CD4-positive, alpha-beta T cell treated with Interleukin-1 beta for 1 hour (primary cell): ENCODE results near the gene SIGLEC1.

ENCODE experiments used
- DNase-seq, 2 donors: peaks; one replicate each; pipeline ENCODE4 v3.0.0-alpha.2; 2020 to 2022

Gene SIGLEC1

GRCh38 chr20:3744037-3744436, 31.6 kb upstream of the SIGLEC1 start:
- no peak for DNase-seq

- no peak for DNase-seq
Observed at GRCh38 chr20:3743251-3743650, 30.9 kb upstream of the SIGLEC1 start.

GRCh38 chr20:3741836-3742458, 29.5 kb upstream of the SIGLEC1 start:
- no peak for DNase-seq

- DNase-seq = no peak
Observed at GRCh38 chr20:3740615-3741301, 28.4 kb upstream of the SIGLEC1 start.

GRCh38 chr20:3739926-3740451, 27.6 kb upstream of the SIGLEC1 start:
- no peak for DNase-seq

GRCh38 chr20:3739054-3739925, 26.9 kb upstream of the SIGLEC1 start:
- no peak for DNase-seq

GRCh38 chr20:3738111-3739053, 26.0 kb upstream of the SIGLEC1 start:
- DNase-seq = no peak

GRCh38 chr20:3735768-3736167, 23.4 kb upstream of the SIGLEC1 start:
- no peak for DNase-seq

GRCh38 chr20:3734111-3734843, 21.9 kb upstream of the SIGLEC1 start:
- no peak for DNase-seq

- no peak for DNase-seq
Observed at GRCh38 chr20:3733119-3733995, 21.0 kb upstream of the SIGLEC1 start.

- DNase-seq = no peak
Observed at GRCh38 chr20:3732327-3733118, 20.1 kb upstream of the SIGLEC1 start, which contains the start of gene HSPA12B. Gene HSPA12B (plus strand): TSS chr20:3732685. CDS start chr20:3738675, 5,990 bp downstream.

- no peak for DNase-seq
Observed at GRCh38 chr20:3731944-3732326, 19.5 kb upstream of the SIGLEC1 start.

GRCh38 chr20:3730803-3731672, 18.6 kb upstream of the SIGLEC1 start:
- no peak for DNase-seq

GRCh38 chr20:3729811-3730540, 17.6 kb upstream of the SIGLEC1 start:
- DNase-seq = no peak

GRCh38 chr20:3729378-3729777, 17.0 kb upstream of the SIGLEC1 start:
- no peak for DNase-seq

- DNase-seq = no peak
Observed at GRCh38 chr20:3728876-3729275, 16.5 kb upstream of the SIGLEC1 start.

- DNase-seq = no peak
Observed at GRCh38 chr20:3728354-3728753, 16.0 kb upstream of the SIGLEC1 start.
